RWPE1 (cell line): ENCODE data around the gene DOCK6.
"Not testable (repeated sequence)": the region's sequence is repeated elsewhere in the genome, so short reads cannot be mapped to it uniquely, and the experiment has no call there.

ENCODE experiments used
- CTCF ChIA-PET: fragments of 350-600 bp; sonication (Branson Sonifier 250); formaldehyde crosslinking; extraction: SDS; loops from one replicate; lab custom pipeline; 2021; lab: Yijun Ruan, JAX
- POLR2A ChIA-PET: fragments of 400-600 bp; formaldehyde crosslinking; extraction: SDS; loops from one replicate; lab custom pipeline; 2020; ENCODE audit warnings: antibody characterized with exemption; ENCODE audit not compliant: low non-redundant PET; lab: Yijun Ruan, JAX
- DNase-seq: peaks from one replicate; pipeline ENCODE4 v3.0.0; 2012; ENCODE audit warnings: low spot score
- H3K27ac ChIP-seq: fragments of 450-650 bp; 2 replicates; pipeline ENCODE4 v1.5.1; 2017
- TF ChIP-seq, protein P1 (sequence below): fragments of 450-650 bp; conservative IDR thresholded peaks from 2 replicates; pipeline ENCODE4 v1.5.1; 2017; ENCODE audit warnings: low read depth, mild to moderate bottlenecking

Gene DOCK6

DNA sequence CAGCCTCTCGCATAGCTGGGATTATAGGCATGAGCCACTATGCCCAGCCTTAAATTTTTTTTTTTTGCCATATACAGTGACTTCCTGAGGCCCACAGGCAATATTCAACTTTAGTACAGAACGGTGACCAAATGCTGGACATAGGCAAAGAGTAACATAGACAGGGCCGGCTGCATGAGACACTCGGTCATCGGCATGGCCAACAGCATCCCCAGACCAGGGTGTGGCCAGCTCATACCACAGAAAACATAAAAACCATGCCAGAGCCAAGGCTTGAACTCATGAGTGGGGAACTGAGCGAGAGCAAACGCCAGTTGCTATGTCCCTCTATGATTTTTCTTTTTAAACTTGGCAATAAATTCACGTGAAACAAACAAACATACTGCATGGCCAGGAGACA, 82.0 kb downstream of the DOCK6 start:
- peak overlapping the region; percentile 40; the same call in 1 of the 2 replicates for H3K27ac ChIP-seq
- no peak for DNase-seq
- ChIA-PET POLR2A (no interaction called here), CTCF (interaction anchor here (0.6 kb wide), 1 partner anchor 26 kb away, joined by 4 read pairs; no protein-coding TSS in a partner anchor)
- TF ChIP-seq, protein P1, sequence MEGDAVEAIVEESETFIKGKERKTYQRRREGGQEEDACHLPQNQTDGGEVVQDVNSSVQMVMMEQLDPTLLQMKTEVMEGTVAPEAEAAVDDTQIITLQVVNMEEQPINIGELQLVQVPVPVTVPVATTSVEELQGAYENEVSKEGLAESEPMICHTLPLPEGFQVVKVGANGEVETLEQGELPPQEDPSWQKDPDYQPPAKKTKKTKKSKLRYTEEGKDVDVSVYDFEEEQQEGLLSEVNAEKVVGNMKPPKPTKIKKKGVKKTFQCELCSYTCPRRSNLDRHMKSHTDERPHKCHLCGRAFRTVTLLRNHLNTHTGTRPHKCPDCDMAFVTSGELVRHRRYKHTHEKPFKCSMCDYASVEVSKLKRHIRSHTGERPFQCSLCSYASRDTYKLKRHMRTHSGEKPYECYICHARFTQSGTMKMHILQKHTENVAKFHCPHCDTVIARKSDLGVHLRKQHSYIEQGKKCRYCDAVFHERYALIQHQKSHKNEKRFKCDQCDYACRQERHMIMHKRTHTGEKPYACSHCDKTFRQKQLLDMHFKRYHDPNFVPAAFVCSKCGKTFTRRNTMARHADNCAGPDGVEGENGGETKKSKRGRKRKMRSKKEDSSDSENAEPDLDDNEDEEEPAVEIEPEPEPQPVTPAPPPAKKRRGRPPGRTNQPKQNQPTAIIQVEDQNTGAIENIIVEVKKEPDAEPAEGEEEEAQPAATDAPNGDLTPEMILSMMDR, result no peak

- H3K27ac ChIP-seq, result peak overlapping the region; percentile 40
- DNase-seq, result no peak
- CTCF ChIA-PET, result interaction anchor here (0.6 kb wide), 1 partner anchor 25 kb away, joined by 4 read pairs; no protein-coding TSS in a partner anchor
- TF ChIP-seq, protein P1, result no peak
- POLR2A ChIA-PET, result no interaction called here
Observed at GRCh38 chr19:11179716-11180297, 82.5 kb downstream of the DOCK6 start.

- DNase-seq, CTCF ChIA-PET, POLR2A ChIA-PET: not testable (repeated sequence)
- H3K27ac ChIP-seq, result peak overlapping the region; percentile 40; the same call in 1 of the 2 replicates
Observed at GRCh38 chr19:11179145-11179465, 83.2 kb downstream of the DOCK6 start.

GRCh38 chr19:11177592-11177991, 84.7 kb downstream of the DOCK6 start:
- CTCF ChIA-PET, result no interaction called here
- TF ChIP-seq, protein P1, result no peak
- no peak for DNase-seq
- peak overlapping the region; percentile 21; the same call in 1 of the 2 replicates for H3K27ac ChIP-seq
- POLR2A ChIA-PET, result no interaction called here

DNA sequence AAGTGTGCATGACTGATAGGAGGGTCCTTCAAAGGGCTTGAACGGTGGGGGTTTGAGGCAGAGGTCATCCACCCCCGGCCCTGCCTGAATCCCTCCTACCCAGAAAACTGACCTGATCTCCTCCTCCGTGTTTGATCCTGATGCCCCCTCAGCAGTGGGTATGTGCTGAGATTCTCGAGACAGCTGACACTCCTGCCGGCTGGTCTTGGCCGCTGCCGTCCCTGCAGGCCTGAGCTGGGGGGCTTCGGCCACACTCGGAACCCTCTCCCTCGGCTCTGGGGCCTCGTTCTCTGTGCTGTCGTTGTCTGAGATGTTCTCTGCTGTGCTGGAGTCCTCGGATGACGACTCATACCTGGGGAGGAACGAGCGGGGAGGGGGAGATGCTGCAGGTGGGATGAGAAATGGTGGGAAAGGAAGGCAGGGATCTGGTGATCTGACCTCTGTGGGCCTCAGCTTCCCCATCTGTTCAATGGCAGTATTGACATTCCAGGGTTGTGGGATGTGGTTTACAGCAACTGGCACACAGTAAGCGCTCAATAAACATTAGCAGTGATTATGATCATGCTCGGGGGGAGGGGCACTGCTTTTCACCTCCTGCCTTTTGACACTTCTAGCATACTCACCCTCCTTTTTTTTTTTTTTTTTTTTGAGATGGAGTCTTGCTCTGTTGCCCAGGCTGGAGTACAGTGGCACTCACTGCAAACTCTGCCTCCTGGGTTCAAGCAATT, 85.7 kb downstream of the DOCK6 start:
- CTCF ChIA-PET, result no interaction called here
- POLR2A ChIA-PET, result no interaction called here
- no peak for DNase-seq
- TF ChIP-seq, protein P1, result no peak
- no peak overlapping the region for H3K27ac ChIP-seq

- no peak overlapping the region for H3K27ac ChIP-seq
- DNase-seq, result no peak
- CTCF ChIA-PET, result no interaction called here
- TF ChIP-seq, protein P1, result no peak
- POLR2A ChIA-PET, result no interaction called here
Observed at GRCh38 chr19:11175920-11176319, 86.4 kb downstream of the DOCK6 start.

DNA sequence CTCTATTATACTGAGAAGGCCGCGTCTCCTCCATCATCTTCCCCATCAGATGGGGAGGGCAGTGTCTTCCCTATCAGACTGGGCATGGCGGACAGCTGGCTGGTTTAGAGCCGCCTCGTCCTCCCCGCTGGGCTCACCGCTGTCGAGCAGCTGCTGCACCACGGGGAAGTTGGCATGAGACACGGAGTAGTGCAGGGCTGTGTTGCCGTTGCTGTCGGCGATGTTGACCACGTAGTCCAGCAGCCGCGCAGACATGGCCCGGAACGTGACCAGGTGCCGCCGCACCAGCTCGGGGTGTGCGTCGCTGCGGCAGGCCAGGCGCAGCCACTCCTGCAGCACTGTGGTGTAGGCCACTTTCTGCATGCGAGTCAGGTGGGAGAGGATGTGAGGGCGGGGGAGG, 88.0 kb downstream of the DOCK6 start:
- TF ChIP-seq, protein P1, result no peak
- DNase-seq, result no peak
- no peak overlapping the region for H3K27ac ChIP-seq
- ChIA-PET CTCF (no interaction called here), POLR2A (no interaction called here)
